GM18520 (cell line): ENCODE results near the gene ACACA.
"Not testable (repeated sequence)": the region's sequence is repeated elsewhere in the genome, so short reads cannot be mapped to it uniquely, and the experiment has no call there.

Source experiments
- ATAC-seq: cut with Tn5 transposase; IDR thresholded peaks from one replicate; pipeline ENCODE4 v1.9.1; 2021; ENCODE audit not compliant: unreplicated experiment

ACACA gene

DNA sequence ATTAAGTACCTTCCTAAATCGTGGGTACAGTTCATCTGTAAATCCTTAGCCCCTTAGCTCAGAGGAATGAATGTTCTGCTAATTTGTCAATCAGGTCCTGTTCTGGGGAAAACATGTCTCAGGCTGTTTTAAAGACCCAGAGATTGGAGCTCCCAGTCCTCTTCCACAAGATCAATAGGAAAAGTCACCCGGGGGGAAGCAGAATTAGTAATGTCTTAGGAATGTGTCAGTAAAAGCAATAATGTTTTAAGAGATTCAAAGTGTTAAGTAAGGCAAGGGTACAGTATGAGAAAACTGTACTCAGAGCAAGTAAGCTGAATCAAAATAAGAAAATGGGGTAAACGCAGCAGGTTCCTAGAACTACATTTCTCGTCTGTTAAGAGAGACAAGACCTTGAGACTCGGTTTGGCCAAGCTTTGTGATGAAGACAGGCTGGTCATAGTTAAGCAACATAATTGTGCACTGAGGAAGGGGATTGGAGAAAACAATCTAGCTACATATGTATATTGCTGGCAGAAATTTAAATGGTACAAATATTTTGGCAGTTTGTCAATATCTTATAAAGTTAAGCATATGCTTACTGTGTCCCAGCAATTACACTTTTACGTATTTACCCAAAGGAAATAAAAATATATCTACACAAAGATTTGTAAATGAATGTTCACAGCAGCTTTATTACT lies 223.7 kb downstream of the ACACA start:
- ATAC-seq: no peak

DNA sequence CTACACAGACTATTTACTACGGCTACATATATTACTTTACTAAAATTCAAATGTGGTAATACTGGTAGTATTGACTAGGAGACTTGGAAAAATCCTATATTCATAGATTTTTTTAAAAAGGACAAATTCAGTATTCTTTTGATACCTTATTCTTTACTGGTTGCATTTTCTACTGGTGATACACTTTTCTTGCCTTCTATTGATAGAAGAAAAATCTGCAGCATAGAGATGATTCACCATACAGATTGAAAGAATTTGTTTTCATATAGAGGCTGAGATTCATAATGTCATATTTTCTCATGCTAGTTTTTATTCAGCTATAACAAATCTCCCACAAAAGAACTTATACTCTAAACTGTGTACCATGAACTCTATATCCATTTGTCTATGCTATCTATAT lies 226.3 kb downstream of the ACACA start:
- no peak for ATAC-seq

DNA sequence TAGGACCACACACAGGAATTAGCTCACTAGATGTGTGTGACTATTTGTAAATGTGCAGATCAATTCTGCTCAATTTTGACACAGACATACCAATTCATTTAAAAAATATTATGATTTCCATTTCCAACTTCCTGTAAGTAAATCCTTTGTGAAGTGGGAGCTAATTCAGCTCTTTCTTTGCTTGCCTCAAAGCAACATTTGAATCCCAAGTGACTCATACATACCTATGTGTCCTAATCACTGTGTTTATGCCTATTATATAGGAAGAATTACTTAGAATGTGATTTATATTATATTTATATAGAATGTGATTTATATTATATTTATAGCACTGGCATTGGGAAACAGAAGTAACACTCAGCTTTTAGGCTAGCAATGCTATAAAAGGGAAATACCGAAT lies 226.7 kb downstream of the ACACA start:
- ATAC-seq: no peak

DNA sequence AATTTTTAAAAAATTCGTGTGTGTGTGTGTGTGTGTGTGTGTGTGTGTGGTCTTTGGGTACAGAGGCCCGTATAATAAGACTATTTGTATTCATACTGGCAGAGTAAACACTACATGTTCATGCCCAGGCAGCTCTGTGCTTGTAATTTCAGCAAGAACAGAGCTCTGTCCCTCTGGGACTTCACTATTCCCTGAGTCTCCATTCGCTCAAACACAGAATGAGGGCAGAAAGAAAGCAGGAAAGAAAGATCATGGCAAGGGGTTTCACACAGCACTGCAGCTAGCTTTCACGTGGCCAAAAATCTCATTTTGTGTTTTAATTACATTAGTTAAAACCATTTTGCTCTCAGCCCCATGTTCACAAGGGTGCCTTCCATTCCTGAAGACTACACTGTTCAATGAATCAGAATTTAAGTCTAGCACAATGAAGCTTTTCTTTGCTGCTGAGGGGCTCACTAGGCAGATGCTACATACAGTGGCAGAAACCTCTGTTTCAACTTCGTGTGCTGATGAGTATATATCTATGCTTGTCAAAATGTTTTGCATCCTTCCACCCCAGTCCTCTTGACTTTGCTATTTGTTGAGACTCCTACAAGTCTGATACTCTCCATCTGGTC lies 229.3 kb downstream of the ACACA start:
- ATAC-seq: no peak

DNA sequence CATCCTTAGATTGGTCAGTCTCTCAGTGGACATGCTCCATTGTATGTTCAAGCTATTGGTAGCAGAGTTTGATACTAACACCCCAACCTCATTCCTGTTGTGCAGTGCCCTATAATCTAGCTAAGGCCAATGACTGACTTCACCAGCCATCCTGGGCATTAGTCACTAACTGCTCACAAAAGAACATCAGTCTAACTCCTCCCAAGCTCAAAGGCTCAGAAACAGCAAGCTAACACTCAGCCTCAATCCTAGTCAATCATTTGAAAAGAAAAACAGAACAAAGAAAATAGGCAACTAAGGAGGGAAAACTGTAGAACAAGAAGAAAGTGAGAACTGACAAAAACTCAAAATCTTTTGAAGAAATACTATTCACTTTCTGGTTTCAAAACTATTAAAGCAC lies 229.9 kb downstream of the ACACA start:
- ATAC-seq: no peak

DNA sequence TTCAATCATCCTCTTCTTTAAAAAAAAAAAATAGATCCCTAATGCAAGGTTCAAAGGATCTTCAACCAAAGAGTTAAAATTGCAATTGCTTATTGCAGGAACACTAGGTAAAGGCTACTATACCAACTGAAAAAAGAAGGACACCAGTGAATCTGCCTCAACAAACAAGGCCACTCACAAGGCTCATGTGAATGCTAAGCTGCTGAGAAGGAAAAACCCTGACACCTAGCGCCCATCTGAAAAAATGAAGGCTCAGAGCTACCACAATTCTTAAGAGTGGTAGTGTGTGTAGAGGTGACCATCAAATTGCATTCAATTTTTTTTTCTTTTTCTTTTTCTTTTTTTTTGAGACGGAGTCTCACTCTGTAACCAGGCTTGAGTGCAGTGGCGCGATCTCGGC lies 232.4 kb downstream of the ACACA start:
- ATAC-seq: no peak

DNA sequence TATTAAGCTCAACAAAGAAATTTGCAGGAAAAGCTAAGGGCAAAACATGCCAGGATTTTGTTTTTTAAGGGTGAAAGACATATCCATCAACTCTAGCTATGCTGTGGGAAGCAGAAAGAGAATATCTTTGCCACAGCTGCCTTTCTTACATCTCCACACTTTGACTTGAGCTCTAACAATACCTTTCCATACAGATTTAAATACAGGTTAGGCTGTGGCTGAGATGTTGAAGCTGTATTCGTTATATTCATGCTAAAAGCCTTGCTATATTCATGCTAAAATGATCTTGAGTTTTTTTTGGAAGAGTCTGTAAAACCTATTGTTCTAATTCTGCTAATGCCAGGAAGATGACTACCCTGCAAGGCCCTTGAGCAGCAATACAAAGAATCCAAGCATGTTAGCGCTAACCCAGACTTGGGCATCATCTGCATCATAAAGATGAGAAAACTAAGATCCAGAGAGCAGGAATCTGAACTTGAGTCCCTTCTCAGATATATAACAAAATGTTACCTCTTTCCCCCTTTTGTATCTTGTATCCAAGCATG lies 235.7 kb downstream of the ACACA start:
- no peak for ATAC-seq

DNA sequence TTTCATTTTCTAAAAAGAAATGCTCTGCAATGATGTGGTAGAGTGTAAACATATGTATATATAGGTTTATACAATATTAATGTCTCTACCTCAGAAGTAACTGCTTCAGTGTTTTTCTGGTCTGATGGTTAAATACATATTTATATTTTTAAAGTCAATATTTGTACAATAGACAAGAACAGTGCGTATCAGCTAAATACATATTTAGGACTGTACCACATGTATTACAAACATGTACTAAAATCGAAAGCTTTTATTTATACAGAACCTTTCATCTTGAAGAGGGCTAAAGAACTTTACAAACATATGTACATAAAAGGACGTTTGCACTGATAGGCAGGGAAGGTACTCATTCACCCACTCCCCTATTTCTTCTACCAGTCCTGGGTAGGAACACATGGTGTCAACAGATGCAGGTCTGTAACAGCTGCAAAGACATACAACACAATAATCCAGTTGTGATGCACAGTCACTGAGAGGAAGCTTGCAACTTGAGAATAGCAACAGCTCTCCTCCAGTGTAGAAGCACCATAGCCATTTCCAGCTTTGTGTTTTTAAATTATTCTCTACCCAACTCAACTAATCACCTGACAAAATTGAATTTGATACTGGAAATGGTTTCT lies 237.8 kb downstream of the ACACA start:
- ATAC-seq: no peak

DNA sequence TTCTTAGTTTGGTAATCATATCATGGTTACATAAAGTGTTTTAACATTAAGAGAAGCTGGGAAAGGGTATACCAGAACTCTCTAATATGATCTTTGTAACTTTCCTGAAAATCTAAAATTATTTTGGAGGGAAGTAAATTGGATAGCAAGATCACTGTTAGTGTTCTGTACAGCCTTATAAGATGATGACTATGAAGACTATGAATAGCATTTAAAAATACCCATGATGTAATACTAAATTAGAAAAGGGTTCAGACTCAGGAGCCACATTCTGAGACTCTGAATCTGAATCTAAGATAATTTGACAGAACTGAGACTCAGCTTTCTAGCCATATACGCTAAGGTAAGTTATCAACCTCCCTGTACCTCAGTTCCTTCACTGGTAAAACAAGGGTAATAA lies 238.9 kb downstream of the ACACA start:
- ATAC-seq: no peak

DNA sequence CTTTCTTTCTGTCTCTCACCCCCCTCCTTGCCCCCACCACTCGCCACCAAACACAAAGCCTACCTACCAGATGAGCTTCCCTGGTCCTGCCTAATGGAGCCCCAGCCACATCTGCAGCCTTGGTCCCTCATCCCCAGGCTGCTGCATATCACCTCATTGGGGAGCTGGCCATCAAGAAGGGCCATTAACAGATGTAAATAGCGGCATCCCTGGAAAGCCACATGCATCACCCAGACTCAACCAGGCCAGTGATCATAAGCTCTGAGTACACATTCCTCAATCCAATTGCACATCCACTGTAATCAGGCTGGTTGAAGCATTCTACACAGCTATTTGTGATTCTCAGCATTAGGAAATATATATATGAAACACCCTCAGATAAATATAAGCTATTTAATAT lies 242.6 kb downstream of the ACACA start:
- no peak for ATAC-seq

DNA sequence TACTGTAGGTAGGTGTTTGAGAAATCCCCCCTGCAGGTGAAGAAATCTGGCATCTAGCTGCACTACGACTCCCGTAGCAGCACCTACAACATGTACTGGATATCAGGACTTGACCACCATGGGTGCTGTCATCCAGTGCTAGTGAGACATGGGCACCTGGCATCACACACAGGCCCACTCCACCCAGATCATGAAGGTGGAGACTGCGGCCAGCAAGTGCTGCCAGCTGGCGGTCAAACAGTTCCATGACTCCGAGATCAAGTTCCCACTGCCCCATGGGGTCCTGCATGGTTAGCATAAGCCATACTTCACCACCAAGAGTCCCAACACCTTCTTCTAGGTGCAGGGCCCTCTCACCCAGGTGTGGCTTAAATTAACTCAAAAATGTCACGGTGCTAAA lies 243.8 kb downstream of the ACACA start:
- no peak for ATAC-seq

DNA sequence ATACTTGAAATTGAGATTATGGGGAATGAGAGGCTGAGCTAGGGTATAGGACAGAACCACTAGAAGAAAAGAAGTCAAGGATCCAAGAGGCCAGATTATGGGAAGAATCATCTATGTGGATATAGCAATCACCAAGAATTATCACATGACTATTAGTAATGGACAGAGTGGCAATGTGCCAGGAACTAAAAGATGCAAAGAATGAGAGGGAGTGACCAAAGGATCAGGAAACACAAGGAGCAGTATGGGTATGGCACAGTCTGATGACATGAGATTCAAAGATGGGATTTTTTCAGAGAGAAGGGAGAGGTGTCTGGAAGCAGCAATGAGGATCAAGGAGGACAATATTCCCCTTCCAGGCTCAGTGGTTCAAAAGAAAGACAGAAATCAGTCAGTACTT lies 245.7 kb downstream of the ACACA start:
- ATAC-seq: no peak

DNA sequence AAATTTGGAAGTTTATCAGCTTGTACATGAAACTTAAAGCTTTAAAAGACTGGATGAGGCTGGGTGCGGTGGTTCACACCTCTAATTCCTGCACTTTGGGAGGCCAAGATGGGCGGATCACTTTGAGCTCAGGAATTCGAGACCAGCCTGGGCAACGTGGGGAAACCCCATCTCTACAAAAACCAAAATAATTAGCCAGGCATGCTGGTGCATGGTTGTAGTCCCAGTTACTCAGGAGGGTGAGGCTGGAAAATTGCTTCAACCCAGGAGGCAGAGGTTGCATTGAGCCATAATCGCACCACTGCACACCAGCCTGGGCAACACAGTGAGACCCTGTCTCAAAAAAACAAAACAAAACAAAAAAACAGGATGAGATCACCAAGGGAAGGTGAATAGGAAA lies 248.3 kb downstream of the ACACA start:
- ATAC-seq: no peak

DNA sequence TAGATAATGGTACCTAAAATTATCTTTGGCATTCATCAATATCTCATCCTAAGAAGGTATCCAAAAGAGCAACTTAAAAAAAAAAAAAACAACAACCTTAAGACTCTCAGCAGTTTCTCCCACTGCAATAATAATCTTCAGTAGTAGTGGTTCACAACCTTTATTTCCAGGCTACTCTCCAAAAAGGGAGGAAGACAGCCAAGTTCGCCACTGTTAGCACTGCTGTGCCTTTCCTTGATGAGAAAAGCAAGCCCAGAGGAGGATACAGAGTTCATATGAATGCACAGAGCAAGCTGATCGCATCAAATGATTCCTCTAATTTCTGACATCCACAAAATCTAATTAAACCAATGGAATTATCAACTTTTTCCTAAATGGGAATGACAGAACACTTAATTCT lies 258.5 kb downstream of the ACACA start:
- ATAC-seq: no peak

DNA sequence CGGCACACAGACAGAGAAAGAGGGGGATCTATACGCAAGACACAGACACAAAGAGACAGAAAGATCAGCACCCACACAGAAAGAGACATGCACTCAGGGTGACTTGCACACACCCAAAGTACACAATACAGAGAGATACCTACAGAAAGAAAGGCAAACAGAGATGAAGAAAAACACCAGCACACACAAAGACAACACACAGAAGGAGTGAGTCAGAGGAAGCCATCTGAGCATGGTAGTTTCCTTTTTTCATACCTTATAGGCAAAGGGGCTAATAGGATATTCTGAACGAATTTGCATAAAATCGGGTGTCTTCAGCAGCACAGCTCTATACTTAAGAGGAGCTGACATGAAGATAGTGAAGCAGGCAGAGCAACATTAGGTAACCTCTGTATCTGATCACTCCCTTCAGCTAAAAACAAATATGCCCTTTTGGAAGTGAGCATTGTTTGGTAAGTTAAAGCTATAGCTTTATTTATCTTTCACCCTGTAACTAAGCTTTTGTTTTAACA lies 259.3 kb downstream of the ACACA start:
- peak; percentile 48 for ATAC-seq

DNA sequence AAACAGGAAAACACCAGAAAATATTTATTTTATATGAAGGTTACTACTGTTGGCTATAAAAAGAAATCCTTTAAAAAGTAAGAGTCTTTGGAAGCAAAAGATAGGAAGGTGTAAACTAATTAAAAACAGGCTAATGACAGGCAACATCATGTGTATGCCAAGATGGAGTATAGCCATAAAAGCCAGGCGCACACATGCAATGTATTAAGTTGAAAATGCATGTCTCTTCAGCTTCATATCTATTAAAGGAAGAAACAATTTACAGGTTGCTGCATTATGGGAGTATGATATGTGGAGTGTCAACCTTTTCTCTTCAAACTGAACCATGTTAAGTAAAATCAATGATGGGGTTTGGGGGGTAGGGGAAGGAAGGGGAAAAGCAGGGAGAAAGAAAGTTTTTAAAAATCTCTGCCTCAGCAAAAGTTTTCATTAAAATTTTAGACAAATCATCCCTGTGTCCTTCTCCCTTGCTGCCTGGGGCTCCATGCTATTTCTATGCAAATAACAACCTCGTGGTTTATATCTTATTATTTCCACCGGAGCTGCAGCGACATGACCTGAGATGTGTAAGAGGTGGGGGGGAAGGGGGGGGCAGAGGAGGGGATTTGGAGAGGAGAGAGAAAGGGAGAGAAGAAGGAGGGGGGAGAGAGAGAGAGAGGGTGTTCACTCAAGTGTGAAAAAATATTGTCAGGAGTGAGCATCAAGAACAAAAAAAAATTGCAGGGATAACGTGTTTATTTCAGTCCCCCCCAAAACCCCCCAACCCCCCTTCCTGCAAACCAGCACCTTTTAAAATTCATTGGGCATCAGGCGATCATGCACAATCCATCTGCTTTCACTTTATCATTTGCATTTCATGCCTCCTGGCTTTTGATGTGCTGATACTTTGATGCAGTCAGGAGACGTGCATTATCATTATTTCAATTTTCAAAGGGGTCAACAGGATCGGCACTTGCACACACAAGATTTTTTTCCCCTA lies 260.3 kb downstream of the ACACA start:
- ATAC-seq: no peak

DNA sequence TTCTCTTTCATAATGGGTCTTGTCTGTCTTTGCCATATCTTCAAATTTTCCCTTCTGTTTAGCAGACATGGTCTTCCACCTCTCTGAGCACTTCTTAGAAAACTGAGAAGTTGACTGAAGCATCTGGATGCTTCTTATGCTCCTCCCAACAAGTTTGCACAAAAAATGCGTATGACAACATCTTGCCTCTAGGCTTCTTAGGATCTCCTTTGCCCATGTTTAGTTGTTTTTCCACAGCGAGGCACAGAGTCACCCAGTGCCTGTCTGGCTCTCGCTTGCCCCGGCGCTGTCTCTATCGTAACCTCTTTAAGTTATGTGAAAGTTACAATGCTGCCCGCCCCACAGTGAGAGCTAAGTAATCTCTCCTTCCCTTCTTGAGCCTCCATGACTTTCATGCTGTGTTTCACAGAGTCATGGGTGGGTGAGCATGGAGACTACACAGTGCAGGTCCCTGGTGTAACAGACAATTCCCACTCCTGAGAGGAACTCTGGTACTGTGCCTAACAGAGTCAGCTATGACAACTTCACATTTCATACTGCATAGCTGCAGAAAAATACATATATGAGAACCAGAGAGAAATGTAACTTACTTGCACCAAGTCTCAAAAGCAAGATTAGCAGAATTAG lies 262.4 kb downstream of the ACACA start:
- ATAC-seq: no peak

DNA sequence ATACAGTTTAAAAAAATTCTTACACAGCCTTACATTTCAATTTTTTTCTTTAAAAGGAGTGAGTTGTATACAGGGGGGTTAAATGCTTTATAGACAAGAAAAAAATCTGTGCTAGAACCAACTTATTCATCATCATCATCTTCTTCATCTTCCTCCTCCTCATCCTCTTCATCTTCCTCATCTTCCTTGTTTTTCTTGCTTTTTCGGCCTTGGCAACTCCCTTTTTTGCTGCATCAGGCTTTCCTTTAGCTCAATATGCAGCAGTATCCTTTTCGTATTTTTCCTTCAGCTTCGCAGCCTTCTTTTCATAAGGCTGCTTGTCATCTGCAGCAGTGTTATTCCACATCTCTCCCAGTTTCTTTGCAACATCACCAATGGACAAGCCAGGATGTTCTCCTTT lies 263.1 kb downstream of the ACACA start:
- not testable (repeated sequence) for ATAC-seq

DNA sequence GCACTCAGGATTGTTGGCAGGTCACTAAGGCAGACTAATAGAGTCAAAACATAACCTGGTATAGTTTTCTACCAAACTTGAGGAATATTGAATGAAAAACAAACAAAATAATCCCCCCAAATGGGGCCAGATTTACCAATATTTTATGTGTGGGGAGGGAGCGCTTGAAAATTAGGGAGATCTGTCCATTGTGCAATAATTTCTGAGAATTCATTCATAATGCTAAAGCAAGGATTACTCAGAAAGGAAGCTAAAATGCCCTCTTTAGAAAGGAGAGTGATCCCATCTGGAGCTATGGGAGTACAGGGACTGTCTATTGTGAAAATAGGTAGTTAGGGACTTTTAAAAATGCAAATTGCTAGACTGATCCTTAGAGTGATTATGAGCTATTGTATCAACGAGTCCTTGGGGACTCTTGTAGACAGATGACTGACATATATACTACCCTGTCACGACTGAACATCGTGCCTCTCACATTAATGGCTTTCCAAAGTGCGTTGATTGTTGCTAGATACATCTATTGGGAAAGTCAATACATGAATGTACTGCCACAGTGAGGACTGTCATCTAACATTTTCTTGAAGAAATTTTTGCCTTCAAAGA lies 264.2 kb downstream of the ACACA start:
- no peak for ATAC-seq

DNA sequence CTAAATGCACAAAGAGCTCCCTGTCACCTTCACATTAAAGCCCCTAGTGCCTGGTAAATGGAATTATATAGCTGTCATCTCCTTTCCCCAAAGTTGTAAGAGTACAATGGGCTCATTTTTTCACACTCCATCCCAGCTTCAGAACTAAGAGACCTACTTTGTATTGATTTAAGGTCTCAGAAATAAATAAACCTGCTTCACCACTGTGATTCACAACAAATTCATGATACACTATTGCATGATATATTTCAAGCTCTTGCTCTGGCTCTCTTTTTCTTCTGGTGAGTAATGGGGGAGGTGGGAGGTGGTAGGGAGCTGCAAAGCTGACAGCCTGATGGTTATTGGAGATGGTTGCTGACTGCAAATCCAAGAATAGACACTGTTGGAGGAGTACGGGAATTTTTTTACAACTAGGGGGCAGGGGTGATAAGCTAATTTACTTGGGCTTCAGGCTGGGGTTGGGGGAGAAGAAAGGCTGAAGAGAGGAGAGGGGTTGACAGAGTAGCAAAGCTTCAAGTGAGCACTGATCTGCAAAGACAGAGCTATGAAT lies 268.0 kb downstream of the ACACA start:
- no peak for ATAC-seq
